ENCODE measurements around the gene CIAO2B.

CIAO2B gene

DNA sequence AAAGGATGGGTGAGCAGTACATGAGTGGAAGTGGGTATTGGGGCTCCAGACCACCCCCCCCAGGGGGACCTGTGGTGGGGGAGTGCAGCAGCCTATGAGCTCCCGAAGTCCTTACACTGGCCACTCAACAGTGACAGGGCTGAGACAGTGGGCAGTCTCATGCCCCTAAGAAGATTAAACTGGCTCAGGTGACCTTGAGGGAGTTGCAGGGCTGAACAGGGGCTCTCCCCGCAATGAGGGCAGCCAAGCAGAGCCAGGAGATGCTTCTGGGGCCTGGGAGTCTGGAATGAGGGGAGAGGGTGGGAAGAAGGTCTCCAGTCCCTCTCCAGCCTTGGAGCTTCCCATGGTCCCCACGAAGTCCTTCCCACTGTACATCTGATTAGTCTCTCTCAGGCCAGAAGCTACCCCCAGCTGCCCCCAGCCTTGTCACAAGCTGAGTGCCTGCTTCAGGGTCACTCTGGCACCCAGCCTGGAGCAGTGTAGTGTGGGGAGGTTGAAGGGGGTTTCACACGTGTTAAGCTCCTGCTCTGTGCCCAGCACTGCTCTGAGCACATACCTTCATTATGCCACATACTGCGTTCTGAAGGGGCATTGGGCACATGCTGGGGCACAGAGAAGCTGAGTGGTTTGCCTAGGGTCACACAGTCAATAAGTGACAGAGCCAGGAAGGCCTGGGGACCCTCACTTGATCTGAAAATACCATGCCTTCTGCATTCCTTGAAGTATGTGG, 14.5 kb downstream of the CIAO2B start:
- TF ChIP-seq GATA3 (IDR thresholded peaks at IDR 0.05; ENCODE audit: low read depth, low read length): no peak

- TF ChIP-seq GATA3 (IDR thresholded peaks at IDR 0.05; ENCODE audit: low read depth, low read length) (no peak), GATA2 (IDR thresholded peaks at IDR 0.05; ENCODE audit: low read depth, low read length) (no peak)
Observed at GRCh38 chr16:66918803-66919568, 15.2 kb downstream of the CIAO2B start, which contains the start of gene CDH16. TSS of gene CDH16 (minus strand) at chr16:66918885. CDS start at chr16:66918065, 820 bp downstream.

GRCh38 chr16:66918355-66918754, 15.8 kb downstream of the CIAO2B start:
- TF ChIP-seq GATA2 (IDR thresholded peaks at IDR 0.05; ENCODE audit: low read depth, low read length) (no peak), GATA3 (IDR thresholded peaks at IDR 0.05; ENCODE audit: low read depth, low read length) (no peak)

DNA sequence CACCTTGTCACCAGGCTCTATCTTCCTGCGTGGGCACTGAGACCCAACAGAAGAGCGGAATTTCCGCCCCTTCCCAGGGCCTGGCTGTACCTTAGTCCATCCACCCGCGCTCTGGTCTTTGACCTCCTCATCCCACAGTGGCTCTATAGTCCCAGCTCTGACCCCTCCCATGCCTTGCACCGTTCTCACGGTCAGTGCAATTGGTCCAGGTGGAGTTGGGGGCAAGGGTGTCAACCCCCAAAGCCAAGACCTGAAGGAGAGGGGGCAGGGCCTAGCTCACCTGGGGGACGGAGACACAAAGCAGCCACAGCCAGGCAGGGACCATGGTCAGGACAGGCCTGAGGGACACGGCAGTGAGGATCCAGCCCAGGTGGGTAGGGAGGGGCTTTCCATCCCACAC, 16.5 kb downstream of the CIAO2B start:
- TF ChIP-seq GATA2 (IDR thresholded peaks at IDR 0.05; ENCODE audit: low read depth, low read length) (no peak), GATA3 (IDR thresholded peaks at IDR 0.05; ENCODE audit: low read depth, low read length) (no peak)

- TF ChIP-seq GATA3 (IDR thresholded peaks at IDR 0.05; ENCODE audit: low read depth, low read length) (no peak), GATA2 (IDR thresholded peaks at IDR 0.05; ENCODE audit: low read depth, low read length) (no peak)
Observed at GRCh38 chr16:66916518-66916917, 17.7 kb downstream of the CIAO2B start.

DNA sequence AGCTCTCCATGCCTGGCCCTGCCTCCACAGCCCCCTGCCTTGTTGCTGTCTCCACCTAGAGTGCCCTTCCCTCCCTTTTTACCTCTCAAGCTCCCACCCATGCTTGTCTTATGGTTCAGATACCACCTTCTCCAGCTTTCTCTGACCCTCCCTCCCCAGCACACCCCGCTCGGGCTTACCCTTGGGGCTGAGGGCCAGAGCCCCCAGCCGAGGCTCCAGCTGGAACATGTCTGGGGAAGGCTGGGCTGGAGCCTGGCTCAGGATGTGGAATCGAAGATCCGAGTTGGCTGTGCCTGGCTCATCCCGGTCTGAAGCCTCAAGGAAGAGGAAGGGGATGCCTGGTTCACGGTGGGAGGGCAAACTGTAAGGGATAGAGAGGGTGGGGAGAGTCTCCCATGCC, 19.2 kb downstream of the CIAO2B start:
- TF ChIP-seq GATA3 (IDR thresholded peaks at IDR 0.05; ENCODE audit: low read depth, low read length): no peak
- no peak for TF ChIP-seq GATA2 (IDR thresholded peaks at IDR 0.05; ENCODE audit: low read depth, low read length)

DNA sequence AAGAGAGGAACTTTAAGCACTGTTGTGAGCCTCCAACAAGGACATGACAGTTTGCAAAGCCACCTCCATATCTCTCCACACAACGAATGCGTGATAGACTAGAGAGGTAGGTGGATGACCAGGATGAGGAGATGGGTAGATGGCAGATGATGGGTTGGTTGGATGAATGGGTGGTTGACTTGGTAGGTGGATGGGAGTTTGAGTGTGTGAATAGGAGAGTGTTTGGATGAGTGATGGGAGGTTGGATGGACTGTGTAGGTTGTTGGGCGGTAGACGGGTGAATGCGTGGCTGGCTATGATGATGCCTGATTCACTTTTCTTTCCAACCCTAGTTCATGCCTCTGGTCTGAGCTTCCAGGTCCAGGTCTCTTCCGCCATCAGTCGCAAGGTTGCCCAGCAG, 19.7 kb downstream of the CIAO2B start:
- TF ChIP-seq GATA3 (IDR thresholded peaks at IDR 0.05; ENCODE audit: low read depth, low read length) (no peak), GATA2 (IDR thresholded peaks at IDR 0.05; ENCODE audit: low read depth, low read length) (no peak)

- TF ChIP-seq GATA3 (IDR thresholded peaks at IDR 0.05; ENCODE audit: low read depth, low read length) (no peak), GATA2 (IDR thresholded peaks at IDR 0.05; ENCODE audit: low read depth, low read length) (no peak)
Observed at GRCh38 chr16:66913711-66914110, 20.5 kb downstream of the CIAO2B start.

GRCh38 chr16:66913081-66913480, 21.1 kb downstream of the CIAO2B start:
- no peak for TF ChIP-seq GATA2 (IDR thresholded peaks at IDR 0.05; ENCODE audit: low read depth, low read length)
- TF ChIP-seq GATA3 (IDR thresholded peaks at IDR 0.05; ENCODE audit: low read depth, low read length): no peak

DNA sequence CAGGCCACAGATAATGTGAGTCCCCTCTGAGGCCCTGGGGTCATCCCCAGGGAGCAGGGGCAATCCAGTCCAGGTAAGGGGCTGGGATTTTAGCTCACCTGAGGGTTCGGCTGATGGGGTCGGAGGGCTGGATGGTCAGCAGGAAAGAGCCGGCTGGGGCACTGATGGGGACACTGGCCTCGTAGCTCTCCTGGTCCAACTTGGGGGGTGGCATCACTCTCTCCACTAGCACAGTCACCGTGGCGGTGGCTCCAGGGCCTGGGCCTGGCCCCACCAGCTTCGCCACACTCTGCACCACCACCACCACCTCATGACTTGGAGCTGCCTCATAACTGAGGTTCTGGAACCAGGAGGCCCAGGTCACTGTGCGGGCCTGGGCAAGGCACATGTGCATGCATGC, 22.4 kb downstream of the CIAO2B start:
- TF ChIP-seq GATA3 (IDR thresholded peaks at IDR 0.05; ENCODE audit: low read depth, low read length): no peak
- TF ChIP-seq GATA2 (IDR thresholded peaks at IDR 0.05; ENCODE audit: low read depth, low read length): no peak

- TF ChIP-seq GATA2 (IDR thresholded peaks at IDR 0.05; ENCODE audit: low read depth, low read length) (no peak), GATA3 (IDR thresholded peaks at IDR 0.05; ENCODE audit: low read depth, low read length) (no peak)
Observed at GRCh38 chr16:66911112-66911511, 23.1 kb downstream of the CIAO2B start.

- TF ChIP-seq GATA2 (IDR thresholded peaks at IDR 0.05; ENCODE audit: low read depth, low read length): no peak
- no peak for TF ChIP-seq GATA3 (IDR thresholded peaks at IDR 0.05; ENCODE audit: low read depth, low read length)
Observed at GRCh38 chr16:66910175-66910940, 23.8 kb downstream of the CIAO2B start.

DNA sequence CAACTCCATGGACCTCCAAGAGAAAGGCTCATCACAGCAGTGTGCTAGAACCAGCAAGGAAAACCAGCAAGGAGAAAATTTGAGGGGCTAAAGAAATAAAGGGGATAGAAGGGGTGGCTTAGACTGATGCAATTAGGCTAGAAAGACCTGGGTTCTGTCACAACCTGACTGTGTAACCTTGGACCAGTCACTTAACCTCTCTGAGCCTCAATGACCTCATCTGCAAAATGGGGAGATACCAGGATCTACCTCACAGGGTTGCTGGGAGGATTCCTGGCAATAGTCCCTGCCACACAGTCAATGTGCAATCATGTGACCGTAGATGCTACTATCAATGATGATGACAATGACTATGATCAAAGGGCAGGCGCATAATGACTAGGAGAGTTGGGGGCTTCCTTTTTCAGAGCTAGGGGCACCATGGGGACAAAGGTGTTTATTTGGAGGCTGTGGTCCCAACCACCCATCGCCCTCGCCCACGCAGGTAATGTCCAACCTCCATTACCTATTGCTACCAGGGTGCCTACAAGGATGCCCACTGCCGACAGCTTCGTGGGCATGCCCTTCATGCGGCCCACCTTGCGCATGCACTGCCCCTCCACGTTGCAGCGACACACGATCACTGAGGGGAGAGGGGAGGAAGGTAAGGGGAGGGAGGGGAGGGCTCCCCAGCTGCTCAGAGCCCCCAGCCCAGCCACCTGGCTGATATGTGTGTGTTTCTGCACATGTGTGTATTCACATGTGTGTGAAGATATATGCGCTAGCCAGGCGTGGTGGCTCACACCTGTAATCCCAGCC, 25.2 kb downstream of the CIAO2B start:
- TF ChIP-seq GATA2 (IDR thresholded peaks at IDR 0.05; ENCODE audit: low read depth, low read length) (no peak), GATA3 (IDR thresholded peaks at IDR 0.05; ENCODE audit: low read depth, low read length) (no peak)

DNA sequence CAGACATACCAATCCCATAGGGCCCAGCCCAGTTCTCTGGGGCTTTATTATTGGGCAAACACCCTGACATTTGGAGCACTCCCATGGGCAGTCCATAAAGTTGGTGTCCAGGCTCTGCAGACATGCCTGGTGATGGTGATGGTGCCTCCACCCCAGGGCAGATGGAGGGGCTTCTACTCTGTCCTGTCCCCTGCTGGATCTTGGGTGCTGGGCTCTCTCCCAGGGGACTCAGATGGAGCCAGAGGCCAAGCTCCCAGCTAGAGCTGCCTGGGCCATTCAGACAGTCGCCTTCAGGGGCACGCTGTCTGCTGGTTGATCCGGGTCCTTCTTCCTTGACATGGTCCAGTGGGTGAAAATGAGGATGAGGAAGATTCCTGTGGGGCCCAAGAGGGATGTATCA, 26.1 kb downstream of the CIAO2B start:
- TF ChIP-seq GATA2 (IDR thresholded peaks at IDR 0.05; ENCODE audit: low read depth, low read length): no peak
- no peak for TF ChIP-seq GATA3 (IDR thresholded peaks at IDR 0.05; ENCODE audit: low read depth, low read length)
